GM18526 (cell line): ENCODE measurements around the gene MLPH.

Source experiments
- POLR2A ChIP-seq: IDR thresholded peaks from 3 replicates; pipeline ENCODE4 v1.6.1; 2011; ENCODE audit not compliant: insufficient read length; ENCODE audit errors: extremely low read depth

Gene MLPH

DNA sequence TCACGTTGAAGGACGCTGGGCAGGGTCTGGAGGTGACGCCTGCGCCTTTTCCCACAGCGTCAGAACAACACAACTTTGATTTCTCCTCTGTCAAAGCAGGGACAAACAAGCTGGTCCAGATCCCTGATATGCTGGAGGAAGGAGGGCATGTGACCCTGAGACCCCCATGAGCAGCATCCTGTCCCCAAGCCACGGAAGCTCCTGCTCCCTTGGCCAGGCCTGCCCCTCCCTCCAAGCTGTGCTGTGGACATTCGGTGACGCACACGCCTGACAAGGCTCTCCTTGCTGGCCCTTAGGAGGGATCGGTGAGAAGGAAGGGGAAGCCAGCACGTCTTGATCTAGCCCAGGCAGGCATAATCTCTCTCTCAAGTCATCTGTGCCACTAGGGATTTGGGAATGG lies 11.3 kb downstream of the MLPH start:
- TF ChIP-seq POLR2A = no peak

DNA sequence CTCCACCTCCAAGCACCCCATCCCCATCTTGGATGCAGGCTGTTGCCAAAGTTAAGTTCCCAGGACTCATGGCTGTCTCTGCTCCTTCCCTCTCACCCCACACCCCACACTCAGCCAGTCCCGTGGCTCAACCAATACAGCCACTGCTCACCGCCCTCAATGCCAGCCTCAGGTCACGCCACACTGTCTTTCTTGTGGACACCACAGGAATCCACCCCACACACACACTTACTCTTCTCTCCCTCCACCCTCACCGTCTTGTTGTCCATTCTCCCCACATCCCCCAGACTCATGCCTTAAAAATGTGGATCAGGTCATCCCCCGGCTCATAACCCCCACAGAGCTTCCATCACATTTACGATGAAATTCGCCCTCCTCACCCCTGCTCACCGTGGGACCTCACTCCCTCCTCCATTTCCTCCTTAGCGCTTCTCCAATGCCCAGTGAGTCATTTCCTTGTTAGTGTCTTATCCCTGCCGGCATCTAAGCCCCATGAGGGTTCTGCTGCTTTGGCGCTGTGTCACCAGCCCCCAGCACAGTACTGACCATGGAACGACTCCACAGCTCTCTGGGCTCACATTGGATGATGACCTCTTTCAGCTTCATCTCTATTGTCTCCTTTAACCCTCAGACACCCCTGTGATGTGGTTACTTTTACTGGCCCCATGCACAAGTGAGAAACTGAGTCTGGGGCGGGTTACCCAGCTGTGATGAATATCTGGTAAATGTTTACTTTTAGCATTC lies 13.8 kb downstream of the MLPH start:
- TF ChIP-seq POLR2A = no peak

DNA sequence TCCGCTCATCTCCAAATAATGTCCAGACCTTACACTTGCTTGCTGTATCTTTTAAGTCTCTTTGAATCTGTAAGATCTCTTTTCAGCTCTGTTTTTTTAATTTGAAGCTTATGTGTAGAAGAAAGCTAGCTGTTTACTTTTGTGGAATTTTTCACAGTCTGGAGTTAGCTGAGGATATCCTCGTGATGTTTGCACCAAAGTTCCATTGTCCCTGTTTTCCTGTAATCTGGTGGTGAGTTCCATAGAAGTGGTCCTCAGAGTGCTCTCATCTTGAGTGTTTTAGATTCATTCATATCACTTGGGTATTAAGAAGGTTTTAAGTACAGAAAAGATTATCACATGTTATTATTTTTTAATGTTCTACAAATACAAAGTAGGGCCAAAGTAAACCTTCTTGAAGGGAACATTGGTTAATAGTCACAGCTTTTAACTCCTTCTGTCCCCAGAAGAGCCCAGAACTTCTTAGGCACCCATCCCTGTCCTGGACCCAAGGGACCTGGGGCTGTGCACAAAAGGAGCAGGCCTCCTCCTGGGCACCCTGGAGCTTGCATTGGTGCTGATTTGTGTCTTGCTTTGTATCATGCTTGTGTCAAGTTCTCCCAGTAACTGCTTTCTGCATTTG lies 15.0 kb downstream of the MLPH start:
- no peak for TF ChIP-seq POLR2A

DNA sequence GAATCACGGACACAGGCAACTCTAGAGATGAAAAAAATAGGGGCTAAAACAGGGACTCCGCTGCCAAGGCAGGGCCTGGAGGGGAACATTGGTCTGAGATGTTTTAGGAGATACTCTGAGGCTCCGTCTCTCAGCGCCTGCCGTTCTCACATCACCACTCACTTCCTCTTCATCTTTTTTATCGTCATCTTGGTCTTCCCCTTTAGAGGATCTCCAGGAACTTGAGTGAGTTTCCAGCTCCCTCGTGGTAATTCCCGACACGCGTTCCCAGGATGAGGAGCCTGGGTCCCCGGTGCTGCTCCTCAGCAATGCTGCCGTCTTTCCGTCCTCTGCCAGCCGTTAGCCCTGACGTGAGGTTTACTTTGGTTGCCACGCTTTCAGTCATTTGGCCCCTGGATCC lies 16.1 kb downstream of the MLPH start:
- no peak for TF ChIP-seq POLR2A

DNA sequence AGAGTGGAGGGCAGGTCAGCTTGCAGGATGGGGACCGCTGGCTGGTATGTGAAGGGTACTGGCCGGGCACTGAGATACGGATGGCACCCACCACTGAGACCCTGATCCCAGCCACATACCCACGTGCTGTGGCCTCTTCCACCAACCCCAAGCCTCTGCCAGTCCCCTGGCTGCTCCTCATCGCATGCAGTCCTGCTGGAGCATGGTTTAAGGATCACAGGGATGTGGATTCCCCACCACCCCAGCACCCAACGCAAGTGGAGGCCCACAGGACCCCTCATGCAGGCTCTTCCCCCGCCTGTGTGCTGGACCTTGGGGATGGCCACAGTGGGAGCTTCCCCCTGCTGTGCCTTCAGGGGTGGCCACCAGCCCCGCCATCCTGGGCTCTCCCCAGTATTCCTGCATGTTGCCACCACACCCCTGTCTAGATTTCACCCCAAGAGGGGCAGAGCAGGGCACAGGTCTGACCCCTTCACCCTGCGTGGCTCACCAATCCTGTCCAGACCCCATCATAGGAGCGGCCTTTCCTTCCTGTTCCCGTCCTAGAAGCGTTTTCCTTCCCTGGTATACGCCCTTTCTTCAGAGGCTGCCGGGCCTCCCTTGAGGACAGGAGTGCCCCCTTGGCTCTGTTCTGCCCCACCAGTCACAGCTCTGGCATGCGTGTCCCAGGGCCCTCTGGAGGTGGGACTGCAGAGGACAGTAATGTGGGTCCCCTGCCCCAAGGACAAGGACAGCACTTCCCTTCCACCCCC lies 18.3 kb downstream of the MLPH start:
- TF ChIP-seq POLR2A = no peak

DNA sequence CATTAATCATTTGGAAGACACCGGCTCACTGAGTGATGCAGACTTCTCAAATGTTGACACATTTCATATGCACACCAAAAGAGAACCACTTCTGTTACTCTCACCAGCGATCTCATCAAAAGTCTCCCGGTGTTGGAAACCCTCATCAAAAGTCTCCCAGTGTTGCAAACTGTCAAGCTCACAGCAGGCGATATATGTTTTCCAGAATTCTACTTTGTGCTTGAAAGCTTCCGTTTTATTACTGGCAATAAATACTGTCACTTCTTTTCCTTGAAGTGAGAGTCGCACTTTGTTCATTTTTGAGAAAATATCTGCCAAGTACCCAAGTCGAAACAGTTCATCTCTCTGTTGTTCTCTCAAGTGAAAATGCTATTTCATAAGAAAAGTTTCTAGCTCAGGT lies 20.5 kb downstream of the MLPH start:
- TF ChIP-seq POLR2A = no peak

DNA sequence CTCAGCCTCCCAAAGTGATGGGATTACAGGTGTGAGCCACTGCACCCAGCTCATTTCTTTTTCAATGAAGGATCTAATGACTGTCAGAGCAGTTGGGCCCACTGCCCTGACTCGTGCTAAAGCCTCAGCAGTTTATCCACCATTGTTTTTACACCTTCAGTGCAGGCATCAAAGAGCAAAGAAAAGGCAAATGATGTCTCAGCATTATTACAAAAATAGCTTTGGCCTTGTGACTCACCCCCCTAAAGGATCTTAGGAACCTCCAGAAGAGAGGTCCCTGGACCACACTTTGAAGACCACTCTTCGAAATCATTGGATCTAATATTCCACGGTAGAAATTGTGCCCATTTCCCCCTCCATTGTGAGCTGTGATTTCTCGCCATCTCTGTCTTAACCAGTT lies 21.3 kb downstream of the MLPH start:
- TF ChIP-seq POLR2A = no peak

DNA sequence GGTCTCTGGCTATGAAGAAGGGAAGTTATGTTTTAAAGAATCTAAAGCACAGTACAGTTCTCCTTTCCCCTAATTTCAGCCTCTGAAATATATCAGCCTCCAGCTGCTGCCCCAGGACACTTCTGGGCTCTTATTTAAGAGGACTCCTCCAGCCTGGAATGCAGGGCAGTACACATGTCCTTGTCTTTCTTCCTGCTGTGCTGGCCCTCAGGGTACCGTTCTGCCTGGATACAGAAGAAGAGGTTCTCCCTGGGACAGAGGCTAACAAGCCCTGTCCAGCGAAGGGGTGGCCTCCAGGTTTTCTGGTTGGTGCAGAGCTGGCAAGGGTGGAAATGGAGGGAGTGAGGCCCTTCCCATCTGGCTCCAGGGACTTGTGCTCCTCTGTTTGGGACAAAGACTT lies 22.1 kb downstream of the MLPH start:
- no peak for TF ChIP-seq POLR2A

DNA sequence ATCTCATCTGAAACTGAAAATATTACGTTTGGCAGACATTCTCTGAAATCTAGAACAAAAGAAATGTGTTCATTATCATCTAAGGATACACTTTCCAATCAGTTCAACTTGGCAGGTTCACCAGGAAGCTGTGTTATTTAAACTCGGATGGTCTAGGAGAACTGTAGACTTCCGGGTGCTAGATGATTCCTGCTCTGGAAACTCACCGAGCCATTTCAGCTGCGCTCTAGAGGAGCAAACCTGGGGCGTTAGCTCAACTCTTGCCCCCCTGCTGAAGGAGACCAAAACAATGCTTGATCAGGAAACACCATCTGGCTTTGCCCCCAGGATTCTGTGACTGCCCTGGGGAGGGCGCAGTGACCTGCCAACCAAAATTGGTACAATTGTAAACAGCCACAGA lies 22.9 kb downstream of the MLPH start:
- TF ChIP-seq POLR2A = no peak

DNA sequence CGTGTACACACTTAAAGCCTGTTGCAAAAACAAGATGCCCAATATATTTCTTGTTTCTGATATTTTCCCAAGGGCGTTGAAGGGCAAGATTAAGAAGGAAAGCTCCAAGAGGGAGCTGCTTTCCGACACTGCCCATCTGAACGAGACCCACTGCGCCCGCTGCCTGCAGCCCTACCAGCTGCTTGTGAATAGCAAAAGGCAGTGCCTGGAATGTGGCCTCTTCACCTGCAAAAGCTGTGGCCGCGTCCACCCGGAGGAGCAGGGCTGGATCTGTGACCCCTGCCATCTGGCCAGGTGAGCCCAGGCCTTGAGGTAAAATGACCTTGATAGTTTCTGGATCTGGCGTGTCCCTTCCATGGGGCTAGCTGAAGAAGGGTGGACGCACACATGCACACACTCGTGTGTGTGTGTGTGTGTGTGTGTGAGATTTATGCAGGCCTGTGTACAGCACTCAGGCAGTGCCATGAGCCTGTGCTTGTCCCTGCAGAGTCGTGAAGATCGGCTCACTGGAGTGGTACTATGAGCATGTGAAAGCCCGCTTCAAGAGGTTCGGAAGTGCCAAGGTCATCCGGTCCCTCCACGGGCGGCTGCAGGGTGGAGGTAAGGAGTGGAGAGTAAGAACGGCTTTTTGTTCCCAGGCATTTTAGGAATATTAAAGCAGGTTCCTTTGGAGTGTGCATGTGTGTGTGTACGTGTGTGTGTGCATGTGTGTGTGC lies 23.6 kb downstream of the MLPH start:
- no peak for TF ChIP-seq POLR2A

DNA sequence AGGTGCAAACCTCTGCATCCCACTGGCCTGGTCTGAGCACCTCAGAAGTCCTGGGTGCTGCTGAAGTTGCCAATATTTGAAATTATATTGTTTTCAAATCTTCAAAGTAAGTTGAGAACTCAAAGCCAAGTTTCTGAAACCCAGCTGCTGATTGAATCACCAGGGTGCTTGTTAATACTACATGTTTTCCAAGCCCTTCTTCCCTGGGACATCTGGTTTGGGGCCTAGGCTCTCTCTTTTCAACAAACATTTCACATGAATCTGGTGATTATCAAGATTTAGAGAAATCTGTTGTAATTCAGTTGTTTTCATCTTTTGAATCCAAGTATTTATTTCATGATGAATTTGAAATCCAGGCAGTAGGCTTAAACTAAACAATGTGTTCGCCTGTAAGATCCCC lies 24.4 kb downstream of the MLPH start:
- no peak for TF ChIP-seq POLR2A

DNA sequence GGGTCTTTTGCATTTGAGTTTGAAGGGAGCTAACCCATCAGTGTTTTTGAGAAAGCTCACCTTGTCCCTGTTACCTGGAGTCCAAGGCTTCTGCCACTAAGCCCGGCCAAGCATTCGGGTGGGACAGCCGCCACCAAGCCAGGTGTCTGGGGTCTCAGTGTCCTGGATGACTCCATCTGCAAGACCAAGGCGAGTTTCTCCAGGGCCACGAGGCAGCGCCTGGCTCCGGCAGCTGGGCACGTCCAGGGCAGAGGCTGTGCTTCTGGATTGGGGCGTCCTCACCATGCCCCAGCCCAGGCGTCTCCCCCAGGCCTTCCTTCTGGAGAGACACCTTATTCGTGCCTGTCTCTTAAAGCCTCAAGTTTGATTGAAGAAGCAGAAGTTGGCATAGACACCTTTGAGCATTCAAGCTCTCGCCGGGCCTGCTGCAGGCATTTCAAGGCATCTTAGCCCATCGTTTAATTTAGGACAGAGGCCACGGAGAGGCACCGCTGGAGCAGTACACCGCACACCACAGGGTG lies 24.9 kb downstream of the MLPH start:
- no peak for TF ChIP-seq POLR2A

DNA sequence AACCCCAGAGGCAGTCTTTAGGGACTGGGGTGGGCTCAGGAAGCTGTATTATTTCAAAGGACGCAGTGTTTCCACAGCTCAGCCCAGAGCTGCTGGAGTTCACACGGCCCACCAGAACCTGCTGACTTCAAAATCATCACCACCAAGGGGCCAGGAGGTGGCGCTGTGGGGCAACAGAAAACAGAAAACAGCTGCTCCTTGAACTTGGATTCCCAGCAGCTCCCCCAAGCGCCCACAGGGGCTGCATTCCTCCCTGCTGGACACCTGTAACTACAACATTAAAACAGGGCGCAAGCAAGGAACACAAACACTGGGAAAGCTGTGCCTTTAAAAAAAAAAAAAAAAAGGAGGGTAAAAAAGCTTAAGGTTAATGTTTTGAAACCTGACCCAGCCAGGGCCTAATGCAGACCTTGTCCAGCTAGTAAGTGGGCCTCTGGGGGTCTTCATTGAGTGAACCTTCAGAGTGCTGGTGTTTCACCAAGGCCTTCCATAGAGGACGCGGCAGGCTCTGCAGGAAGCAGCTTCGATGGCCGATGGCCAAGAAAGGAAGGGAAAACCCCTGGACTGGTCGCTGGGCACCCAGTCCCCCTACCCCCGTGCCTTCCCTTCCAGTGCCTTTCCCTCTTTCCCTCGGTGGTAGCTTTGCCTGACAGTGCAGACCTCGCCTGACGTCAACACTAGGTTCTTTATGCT lies 25.9 kb downstream of the MLPH start:
- no peak for TF ChIP-seq POLR2A

DNA sequence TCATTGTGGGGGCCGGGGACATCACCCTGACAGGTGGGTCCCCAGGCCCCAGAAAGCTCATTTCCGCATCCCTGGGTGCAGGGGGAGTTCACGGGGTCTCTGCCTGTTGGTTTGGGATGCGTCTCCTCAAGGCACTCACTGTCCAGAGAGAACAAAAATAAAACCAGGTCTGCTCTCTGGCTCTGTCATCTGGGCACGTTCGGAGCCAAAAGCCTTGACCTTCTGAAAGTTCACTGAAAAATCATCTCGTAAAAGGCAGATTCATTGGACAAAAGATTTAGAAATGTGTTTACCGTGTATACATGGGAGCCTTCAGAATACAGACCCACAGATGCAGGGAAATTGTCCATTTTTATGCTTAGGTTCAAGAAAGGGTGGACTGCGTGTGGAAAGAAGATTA lies 26.6 kb downstream of the MLPH start:
- no peak for TF ChIP-seq POLR2A
